ENCODE results near the gene UBLCP1.
"Not testable (repeated sequence)": the region's sequence is repeated elsewhere in the genome, so short reads cannot be mapped to it uniquely, and the experiment has no call there.

UBLCP1 gene, protein sequence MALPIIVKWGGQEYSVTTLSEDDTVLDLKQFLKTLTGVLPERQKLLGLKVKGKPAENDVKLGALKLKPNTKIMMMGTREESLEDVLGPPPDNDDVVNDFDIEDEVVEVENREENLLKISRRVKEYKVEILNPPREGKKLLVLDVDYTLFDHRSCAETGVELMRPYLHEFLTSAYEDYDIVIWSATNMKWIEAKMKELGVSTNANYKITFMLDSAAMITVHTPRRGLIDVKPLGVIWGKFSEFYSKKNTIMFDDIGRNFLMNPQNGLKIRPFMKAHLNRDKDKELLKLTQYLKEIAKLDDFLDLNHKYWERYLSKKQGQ

DNA sequence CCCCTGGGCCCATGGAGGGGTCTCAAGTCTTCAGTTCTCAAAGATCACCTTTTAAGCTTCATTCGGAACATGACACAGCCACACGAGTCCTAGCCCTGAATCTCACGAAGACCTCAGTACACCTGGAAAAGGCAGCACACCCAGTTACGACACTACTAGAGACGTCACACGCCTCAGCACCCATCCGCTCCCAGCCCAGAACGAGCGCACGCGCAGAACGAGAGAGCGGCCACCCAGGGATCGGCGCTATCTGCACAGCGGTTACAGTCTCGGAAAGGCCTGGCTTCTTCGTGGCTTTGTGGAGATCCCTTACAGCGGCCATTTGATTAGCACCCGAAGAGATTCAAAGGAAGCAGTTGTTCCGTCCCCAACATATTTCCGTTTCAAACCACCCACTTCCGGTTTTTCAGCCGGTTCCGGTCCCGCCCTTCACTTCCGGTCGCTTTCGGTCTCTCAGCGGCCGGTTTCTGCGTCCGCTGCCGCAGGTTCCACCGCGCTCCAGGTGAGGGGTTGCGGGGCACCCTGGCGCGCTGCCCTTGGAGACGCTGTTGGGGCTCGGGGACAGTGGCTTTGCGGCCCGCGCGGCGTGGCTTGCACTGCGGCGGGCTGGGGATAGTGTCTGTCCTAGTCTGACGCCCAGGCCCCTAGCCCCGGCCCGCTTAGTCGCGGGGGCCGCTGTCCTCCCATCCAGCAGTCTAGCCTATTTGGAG lies at the start of gene UBLCP1:
Gene UBLCP1 (plus strand): TSS at position 432 of the 710 bp plus-strand sequence. CDS start 5,626 bp downstream, outside the sequence.
- peak; percentile 86 for DNase-seq (ENCODE audit: low spot score)

DNA sequence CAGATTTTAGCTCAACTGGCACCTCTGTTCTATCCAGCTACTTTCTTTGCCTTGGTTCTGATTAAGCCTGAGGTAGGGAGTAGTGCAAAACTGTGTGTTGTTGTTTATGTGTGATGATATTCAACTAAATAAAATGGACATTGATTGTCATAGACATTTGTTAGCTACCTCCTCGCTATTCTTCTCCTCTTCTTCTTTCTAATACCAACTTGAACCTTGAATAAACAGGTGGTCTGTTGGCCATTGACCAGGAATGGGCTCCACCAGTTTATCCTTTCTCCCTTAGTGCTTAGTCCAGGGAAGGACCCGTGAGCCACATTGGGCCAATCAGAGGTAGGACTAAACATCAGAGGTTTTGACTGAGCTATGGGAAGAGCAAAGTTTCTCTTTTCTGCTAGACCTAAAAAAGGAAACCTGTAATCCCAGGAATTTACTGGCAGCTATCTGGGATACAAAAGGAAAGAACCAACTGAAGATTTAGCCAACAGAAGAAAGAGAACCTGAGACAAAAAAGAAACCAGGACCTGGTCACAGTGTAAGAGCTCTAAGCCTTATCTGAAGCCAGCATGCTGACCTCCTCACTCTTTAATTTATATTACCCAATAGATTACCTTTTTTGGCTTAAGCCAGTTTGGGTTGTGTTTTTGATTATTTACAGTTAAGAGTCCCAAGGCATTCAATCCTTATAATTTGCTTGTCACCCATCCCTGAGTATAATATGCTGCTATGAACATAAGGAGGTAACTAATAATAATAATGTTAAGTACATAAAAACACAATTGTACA lies 48.4 kb upstream of the UBLCP1 start:
- DNase-seq (ENCODE audit: low spot score) = no peak

DNA sequence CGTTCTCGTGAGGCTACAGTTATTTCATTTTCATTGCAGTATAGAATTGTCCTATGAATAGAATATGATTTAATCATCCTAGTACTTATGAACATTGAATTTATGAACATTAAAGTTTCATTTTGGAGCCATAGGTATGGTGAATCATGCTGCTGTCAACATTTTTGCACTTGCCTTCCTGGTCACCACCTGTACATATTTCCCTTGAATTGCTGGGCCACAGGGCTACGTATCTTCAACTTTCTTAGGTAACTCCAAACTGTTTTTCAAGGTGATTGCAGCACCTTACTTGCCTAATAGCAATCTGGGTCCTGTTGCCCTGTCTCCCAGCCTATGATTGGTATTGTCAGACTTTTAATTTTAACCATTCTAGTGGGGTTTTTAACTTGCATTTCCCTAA lies 47.2 kb upstream of the UBLCP1 start:
- no peak for DNase-seq (ENCODE audit: low spot score)

DNA sequence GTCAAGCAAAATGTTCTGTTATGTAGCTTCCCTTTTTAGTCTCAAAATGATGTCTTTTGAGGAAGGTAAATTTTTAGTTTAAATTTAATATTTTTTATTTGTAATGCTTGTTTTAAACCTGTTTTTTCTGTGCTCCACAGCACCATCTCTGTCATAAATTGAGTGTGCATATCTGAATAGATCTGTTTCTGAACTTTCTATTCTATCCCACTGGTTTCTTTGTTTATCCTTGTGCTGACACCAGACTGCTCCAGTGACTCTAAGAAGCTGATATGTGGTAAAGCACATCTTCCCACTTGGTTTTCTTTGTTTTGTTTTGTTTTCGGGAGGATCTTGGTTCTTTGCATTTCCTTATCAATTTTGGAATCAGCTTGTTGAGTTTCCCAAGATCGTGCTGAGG lies 46.6 kb upstream of the UBLCP1 start:
- no peak for DNase-seq (ENCODE audit: low spot score)

DNA sequence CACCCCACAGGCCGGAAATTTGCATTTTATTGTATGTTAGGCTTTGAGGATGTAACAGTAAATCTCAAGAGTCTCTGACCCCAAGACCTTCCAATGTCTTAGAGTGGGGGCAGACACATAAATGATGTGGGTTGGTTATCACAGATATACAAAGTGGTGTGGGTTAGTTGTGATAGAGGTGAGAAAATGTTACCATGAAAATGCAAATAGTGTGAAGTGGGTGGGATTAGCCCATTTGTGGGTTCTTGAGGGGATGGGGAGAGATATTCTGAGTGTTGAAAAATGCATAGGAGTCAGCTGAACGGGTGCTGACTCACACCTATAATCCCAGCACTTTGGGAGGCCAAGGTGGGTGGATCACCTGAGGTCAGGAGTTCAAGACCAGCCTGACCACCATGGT lies 45.9 kb upstream of the UBLCP1 start:
- no peak for DNase-seq (ENCODE audit: low spot score)

DNA sequence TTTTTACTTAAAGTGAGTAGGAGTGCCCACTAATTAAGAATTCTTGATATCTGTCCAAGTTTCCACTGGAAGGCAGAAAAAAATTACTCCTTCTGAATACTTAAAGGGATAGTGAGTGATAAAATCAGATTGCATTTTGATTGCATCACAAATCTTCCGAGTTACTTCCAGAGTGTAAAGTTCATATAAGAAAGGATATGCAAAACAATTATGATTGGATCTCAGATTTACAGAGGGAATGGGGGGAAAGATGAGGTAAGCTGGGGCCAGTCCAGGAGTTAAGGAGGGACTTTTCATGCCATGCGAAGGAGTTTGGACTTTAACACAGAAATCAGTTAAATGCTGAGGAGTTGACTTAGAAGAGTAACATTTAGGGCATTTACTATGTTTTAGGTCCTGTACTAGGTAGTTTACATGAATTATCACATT lies 44.5 kb upstream of the UBLCP1 start:
- DNase-seq (ENCODE audit: low spot score) = no peak

DNA sequence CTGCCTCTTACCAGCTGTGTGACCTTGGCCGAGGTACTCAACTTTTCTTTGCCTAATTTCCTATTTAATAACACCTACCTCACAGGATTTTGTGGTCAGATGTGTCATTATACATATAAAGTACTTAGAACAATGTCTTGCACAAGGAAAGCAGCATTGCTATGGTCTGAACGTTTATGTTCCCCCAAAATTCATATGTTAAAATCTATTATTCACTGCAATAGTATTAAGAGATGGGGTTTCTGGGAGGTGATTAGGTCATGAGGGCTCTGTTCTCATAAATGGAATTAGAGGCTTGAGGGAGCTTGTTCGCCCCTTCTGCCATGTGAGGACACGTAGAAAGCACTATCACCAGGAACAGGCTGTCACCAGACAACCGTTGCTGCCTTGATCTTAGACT lies 42.9 kb upstream of the UBLCP1 start:
- no peak for DNase-seq (ENCODE audit: low spot score)

DNA sequence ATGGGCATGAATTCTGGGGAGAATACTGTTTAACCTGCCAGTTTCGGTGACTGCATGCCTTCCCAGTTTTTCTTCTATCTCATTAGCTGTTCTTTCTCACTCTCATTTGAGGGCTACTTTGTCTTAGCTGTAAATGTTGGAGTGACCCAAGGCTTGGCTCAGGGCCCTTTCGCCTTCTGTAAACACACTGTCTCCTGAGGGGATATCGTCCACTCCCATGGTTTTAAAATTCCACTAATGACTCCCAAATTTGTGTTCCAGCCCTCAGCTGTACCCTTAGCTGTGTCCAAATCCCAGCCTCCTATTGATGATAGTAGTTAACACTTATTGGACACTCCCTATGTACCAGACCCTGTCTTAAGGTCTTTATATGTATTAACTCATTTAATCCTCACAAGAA lies 39.6 kb upstream of the UBLCP1 start:
- DNase-seq (ENCODE audit: low spot score) = no peak

DNA sequence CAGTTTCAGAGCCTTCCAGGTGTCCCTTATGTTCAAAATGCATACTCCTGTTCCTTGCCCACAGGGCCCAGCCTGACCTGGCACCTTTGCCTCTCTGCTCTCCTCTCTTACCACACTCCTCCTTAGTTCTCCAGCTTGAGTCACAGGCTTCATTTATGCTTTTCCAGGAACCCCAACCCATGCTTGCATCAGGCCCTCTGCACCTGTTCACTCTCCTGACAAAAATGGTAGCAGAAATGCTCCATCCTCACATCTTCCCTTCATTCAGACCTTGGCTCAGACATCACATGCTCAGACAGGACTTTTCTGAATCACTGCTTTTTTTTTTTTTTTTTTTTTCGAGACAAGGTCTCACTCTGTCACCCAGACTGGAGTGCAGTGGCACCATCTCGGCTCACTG lies 38.6 kb upstream of the UBLCP1 start:
- no peak for DNase-seq (ENCODE audit: low spot score)

DNA sequence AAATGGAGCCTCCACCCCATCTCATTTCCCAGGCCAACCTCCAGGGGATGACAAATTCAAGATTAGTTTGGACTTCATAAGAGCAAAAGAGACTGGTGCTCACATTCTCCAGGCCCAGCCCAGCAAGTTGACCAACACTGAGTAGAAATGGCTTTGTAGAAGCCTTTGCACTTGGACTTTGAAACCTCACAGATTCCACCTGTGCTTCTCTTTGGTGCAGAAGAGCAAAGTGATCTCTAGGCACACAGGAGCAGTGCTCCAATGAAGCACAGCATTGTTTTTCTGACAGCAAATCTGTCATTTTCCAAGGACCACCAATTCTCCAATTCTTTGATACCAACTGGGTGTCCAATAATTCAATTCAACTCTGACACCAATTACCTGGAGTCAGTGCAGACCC lies 36.6 kb upstream of the UBLCP1 start:
- no peak for DNase-seq (ENCODE audit: low spot score)

DNA sequence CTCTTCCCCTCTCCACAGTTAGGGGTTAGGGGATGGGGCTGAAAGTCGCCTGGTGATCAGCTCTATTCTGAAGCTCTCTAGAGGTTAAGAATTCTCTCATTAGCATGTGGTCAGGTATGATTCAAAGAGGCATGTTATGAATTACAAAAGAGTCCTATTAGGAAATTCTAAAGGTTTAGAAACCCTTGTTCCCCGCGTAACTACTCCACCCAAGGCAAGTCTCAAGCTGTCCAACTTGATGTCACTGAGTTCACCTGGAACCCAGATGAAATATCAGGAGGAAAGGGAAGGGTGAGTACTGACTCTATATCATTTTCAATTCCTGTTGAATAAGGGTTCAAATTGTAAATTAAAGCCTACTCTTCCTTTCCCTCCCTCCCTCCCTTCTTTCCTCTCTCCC lies 35.6 kb upstream of the UBLCP1 start:
- no peak for DNase-seq (ENCODE audit: low spot score)

DNA sequence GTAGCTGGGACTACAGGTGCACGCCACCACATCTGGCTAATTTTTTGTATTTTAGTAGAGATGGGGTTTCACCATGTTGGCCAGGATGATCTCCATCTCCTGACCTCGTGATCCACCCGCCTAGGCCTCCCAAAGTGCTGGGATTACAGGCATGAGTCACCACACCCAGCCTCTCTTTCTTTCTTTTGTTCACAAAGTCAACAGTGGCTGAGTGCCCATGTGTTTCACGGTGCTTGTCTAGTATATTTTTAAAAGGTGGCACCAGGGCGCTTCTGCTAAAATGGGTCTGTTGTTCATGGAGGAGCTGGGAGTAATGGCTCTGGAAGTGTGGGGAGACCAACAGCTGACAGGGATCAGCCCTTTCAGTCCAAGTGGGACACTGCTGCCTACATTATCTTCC lies 35.0 kb upstream of the UBLCP1 start:
- DNase-seq (ENCODE audit: low spot score) = not testable (repeated sequence)

DNA sequence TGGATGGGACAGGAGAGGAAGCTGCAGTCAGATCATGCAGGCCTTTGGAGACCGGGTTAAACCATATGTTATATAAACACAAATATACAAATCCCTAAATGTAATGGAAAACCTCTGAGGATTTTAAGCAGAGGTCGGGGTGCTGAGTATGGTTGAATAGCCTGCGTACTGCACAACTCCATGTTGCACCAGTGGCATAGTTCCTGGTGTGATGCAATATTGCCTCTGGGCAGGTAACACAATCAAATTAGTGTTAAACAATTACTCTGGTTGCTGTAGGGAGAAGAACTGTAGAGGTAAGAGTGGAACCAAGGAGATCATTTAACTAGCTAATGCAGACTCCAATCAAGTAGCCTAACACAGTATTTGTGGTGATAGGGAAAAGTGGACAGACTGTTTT lies 32.4 kb upstream of the UBLCP1 start:
- no peak for DNase-seq (ENCODE audit: low spot score)

DNA sequence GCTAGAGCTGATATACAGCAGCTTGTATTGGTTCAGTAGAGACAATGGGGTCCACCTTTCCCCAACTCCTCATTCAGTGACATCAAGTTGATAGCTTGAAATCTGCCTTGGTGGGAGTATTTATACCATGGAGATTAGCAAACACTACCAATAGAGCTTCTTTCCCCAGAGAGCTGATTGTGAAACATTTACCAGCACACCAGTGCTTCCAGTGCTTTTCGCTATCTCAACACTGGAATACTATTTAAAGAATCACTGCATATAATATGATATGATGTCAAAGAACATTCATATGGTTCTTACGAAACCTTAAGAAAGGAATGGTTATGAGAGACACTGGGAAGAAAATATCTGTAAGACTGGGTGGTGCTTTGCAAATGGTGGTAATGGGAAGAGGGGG lies 31.9 kb upstream of the UBLCP1 start:
- no peak for DNase-seq (ENCODE audit: low spot score)

DNA sequence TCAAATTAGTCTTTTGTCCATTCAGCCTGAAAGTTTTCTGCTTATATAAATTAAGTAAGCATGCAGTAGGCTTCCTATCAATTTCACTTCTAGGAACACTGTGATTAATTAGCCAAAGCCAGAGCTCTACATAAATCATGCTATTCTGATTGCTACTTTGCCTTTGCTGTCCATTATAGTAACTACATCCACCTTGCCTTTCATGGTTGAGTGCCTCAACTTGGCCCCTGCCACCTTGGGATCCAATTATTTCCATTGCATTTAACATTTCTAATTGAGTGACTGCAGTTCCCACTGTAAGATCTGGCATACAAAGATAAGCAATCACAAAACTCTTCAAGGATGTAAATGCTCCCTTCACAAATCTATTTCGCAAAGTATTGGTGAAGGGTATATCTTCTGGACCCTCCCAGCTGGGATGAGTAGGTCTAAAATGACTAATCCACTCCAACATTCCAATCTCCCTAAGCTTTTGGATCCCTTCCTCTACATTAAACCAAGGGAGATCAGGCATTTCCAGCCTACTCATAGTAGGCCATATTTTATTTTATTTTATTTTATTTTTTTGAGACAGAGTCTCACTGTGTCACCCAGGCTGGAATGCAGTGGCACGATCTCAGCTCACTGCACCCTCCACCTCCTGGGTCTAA lies 27.1 kb upstream of the UBLCP1 start:
- not testable (repeated sequence) for DNase-seq (ENCODE audit: low spot score)

DNA sequence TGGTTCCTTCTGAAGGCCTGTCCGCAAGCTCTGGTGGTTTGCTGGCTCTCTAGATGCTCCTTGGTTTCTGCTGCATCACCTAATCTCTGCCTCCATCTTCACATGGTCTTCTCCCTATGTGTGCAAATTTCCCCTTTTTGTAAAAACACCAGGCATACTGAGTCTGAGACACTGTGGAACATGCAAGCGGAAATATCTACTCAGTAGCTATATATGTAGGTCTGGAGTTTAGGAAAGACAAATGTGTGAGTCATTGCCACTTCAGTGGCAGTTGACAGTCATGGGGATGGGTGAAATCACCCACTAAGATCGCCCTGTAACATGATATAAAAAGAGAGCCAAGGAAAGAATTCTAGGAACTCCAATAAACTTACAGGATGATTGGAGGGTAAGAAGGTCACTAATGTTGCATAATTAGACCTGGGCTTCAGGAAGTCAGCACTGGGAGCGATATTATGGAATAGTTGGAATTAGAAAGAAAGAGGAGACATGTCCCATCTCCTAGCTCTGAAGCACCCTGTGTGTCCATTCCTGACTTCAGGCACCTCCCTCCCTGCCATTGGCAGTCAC lies 22.7 kb upstream of the UBLCP1 start:
- no peak for DNase-seq (ENCODE audit: low spot score)

DNA sequence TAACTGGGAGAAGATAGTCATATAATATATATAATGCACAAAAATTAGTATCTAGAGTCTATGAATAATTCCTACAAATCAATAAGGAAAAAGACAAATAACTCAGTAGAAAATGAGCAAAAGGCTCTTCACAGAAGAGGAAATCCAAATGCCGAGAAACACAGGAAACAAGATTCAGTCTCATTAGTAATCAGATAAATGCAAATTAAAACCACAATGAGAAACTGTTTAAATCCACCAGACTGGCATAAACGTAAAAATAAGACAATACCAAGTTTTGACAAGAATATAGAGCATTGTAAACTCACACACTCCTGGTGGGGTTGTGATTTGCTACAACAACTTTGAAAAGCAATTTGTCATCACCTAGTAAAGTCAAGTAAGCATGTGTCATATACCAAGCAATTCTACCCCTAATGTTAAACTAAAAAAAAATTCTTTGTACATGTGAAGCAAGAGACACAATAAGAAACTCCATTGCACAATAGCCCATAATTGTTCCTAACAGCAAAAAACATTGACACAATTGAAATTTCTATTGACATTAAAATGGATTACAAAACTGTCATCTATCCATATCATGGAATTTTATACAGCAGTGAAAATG lies 21.0 kb upstream of the UBLCP1 start:
- no peak for DNase-seq (ENCODE audit: low spot score)

DNA sequence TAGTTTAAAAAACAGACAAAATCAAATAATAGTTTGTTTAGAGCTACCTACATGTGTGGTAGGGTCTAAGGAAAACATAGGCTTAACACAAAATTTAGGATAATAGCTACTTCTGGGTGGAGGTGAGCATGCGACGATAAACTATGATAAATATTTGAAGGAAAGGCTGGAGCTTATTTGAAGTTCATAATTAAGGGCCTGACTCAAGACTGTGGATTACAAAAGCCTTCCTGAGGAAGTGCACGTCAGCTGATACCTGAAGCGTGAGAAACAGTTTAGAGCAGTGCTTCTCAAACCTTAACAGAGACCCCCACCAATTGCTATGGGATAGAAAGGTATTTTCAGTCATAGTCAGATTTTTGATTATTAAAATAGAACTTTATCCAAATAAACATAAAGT lies 20.4 kb upstream of the UBLCP1 start:
- no peak for DNase-seq (ENCODE audit: low spot score)

DNA sequence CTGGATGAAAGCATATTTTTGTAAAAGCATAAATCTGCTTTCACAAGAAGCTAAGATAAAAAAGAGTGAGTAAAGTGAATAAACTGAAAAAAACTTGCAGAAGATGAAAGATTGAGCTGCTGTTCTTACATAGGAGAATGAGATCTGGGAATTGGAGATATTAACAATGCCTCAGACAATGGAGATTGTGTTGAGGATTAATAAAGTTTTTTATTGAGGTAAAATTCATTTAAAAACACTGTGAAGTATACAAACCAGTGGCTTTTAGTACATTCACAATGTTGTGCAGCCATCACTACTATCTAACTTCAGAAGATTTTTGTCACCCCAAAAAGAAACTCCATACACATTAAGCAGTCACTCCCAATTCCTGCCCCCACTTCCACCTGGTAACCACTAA lies 19.7 kb upstream of the UBLCP1 start:
- no peak for DNase-seq (ENCODE audit: low spot score)

DNA sequence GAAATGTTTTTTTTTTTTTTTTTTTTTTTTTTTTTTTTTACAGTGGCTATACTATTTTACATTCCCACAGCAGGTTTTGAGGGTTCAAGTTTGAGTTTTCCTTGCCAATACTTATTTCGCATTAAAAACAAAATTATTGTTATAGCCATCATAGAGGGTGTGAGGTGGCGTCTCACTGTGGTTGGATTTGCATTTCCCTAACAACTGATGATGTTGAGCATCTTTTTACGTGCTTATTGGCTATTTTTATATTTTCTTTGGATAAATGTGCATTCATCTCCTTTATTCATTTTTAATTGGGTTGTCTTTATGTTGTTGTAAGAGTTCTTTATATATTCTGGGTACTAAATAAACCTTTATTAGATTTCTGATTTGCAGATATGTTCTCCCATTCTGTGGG lies 18.9 kb upstream of the UBLCP1 start:
- no peak for DNase-seq (ENCODE audit: low spot score)

DNA sequence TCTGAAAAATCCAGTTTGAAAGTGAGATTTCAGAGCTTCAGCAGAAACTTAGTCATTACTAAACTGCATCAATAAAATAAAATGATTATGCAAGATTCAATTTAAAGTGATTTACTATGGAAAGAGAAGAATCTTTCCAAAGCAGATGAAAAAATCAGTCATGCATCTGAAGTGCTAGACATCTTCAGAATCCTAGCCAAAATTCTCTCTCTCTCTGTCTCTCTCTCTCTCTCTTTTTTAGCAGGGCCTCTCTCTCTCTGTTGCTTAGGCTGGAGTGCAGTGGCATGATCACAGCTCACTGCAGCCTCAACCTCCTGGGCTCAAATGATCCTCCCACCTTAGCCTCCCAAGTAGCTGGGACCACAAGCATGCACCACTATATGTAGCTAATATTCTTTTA lies 18.2 kb upstream of the UBLCP1 start:
- DNase-seq (ENCODE audit: low spot score) = no peak

DNA sequence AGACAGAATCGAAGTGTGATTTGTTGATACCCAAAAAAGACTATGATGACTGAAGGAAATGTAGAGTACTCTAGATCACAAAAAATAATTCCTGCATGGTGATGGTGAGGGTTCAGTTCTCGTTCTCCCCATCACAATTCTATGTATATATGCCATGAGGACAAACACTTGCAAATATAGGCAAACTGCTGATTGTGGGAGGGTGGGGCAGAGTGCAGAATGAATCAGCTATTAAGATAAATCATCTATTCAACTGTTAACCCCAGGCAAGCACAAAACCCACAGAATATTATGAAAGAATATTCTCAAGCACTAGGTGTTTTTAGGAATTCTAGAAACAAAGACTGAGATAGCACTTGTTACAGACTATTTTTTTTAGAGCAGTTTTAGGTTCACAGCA lies 13.9 kb upstream of the UBLCP1 start:
- no peak for DNase-seq (ENCODE audit: low spot score)
